K562 (cell line): ENCODE measurements around the gene MPL. TPM values are rescaled to one million over a fixed set of nuclear protein-coding genes. Genes with fewer than 3 reads are reported as not detected.

Experiments
- CBX5 ChIP-seq: IDR thresholded peaks from 2 replicates; pipeline ENCODE4 v1.6.1; 2014; ENCODE audit warnings: low read depth, borderline replicate concordance
- HLTF ChIP-seq: fragments of 450-650 bp; IDR thresholded peaks from 2 replicates; pipeline ENCODE4 v1.6.1; 2016
- KAT8 ChIP-seq: fragments of 450-650 bp; IDR thresholded peaks from 2 replicates; pipeline ENCODE4 v1.6.1; 2016; ENCODE audit warnings: low read depth, mild to moderate bottlenecking
- MAFG ChIP-seq: fragments of 450-650 bp; conservative IDR thresholded peaks from 2 replicates; pipeline ENCODE4 v1.6.1; 2016; ENCODE audit warnings: missing genetic modification characterization, missing compliant biosample characterization
- MLLT1 ChIP-seq, 2 experiments: fragments of 450-650 bp; IDR thresholded peaks; 2 replicates each; pipeline ENCODE4 v1.6.1; 2016
- MXI1 ChIP-seq: IDR thresholded peaks from 2 replicates; pipeline ENCODE4 v1.6.1; 2011; ENCODE audit warnings: low read depth, mild to moderate bottlenecking, improper control_type of control experiment, low read length
- POLR2A ChIP-seq: fragments of 450-650 bp; conservative IDR thresholded peaks from 2 replicates; pipeline ENCODE4 v1.6.1; 2016
- POLR2B ChIP-seq: fragments of 450-650 bp; IDR thresholded peaks from 2 replicates; pipeline ENCODE4 v1.6.1; 2018; ENCODE audit warnings: low read depth; ENCODE audit not compliant: partially characterized antibody
- POLR2H ChIP-seq: IDR thresholded peaks from 2 replicates; pipeline ENCODE4 v1.6.1; 2016; ENCODE audit warnings: missing genetic modification characterization, low read depth, mild to moderate bottlenecking, control low read depth, missing compliant biosample characterization, moderate library complexity
- PYGO2 ChIP-seq: fragments of 450-650 bp; IDR thresholded peaks from 2 replicates; pipeline ENCODE4 v1.6.1; 2016; ENCODE audit warnings: mild to moderate bottlenecking, missing genetic modification characterization, moderate library complexity, missing compliant biosample characterization
- RERE ChIP-seq: sonication (generic); formaldehyde crosslinking; IDR thresholded peaks from 2 replicates; pipeline ENCODE4 v1.8.0; 2023; ENCODE audit warnings: missing genetic modification reagents, mild to moderate bottlenecking, borderline replicate concordance
- RFX7 ChIP-seq: fragments of 250-450 bp; sonication (Bioruptor Pico); IDR thresholded peaks from 2 replicates; pipeline ENCODE4 v1.5.1; 2021; ENCODE audit warnings: mild to moderate bottlenecking
- SRSF3 ChIP-seq: fragments of 200-400 bp; formaldehyde crosslinking; IDR thresholded peaks from 2 replicates; pipeline ENCODE4 v1.6.1; 2016; ENCODE audit warnings: mild to moderate bottlenecking, low read length, moderate library complexity; ENCODE audit not compliant: insufficient read depth
- STAT5B ChIP-seq: fragments of 250-450 bp; sonication (Bioruptor Pico); IDR thresholded peaks from 2 replicates; pipeline ENCODE4 v1.8.0; 2021; ENCODE audit warnings: mild to moderate bottlenecking, inconsistent platforms
- TARDBP ChIP-seq: fragments of 450-650 bp; IDR thresholded peaks from 2 replicates; pipeline ENCODE4 v1.6.1; 2016
- TFAM ChIP-seq: fragments of 250-450 bp; sonication (Bioruptor Pico); conservative IDR thresholded peaks from 2 replicates; pipeline ENCODE4 v1.5.0; 2021; ENCODE audit warnings: mild to moderate bottlenecking, moderate library complexity
- THRB ChIP-seq: fragments of 450-650 bp; formaldehyde crosslinking; conservative IDR thresholded peaks from 2 replicates; pipeline ENCODE4 v1.4.0; 2022; ENCODE audit warnings: mild to moderate bottlenecking, missing genetic modification characterization
- ZBTB12 ChIP-seq: fragments of 250-450 bp; sonication (Bioruptor Pico); IDR thresholded peaks from 2 replicates; pipeline ENCODE4 v1.4.0; 2020
- polyA plus RNA-seq, 8 experiments: library from polyadenylated mRNA; depleted of rRNA in 4 of 8; stranded (reverse) in 5 of 8; unstranded in 3 of 8; fragments of >200 nt; fragmentation: Nextera tagmentation in 2 of 8; fragmentation: Illumina TruSeq in 1 of 8; extraction: Ambion mirVana in 2 of 8; extraction: Trizol in 1 of 8; gene quantifications; 2 replicates each; pipeline versions ENCODE4 v1.2.1 to v1.2.3, GENCODE V29; 2011 to 2014; ENCODE audit warnings: inconsistent platforms in 1 of 8, missing spikeins in 1 of 8
- total RNA-seq, 7 experiments: library from RNA; depleted of rRNA in 6 of 7; stranded (reverse); fragments of >200 nt in 6 of 7; fragmentation: Illumina TruSeq in 2 of 7; extraction: Trizol in 2 of 7; gene quantifications; 2 replicates each; pipeline versions ENCODE4 v1.2.1 to v1.2.3, GENCODE V29; 2011 to 2021; ENCODE audit warnings: low replicate concordance in 1 of 7

MPL gene
- total and polyA plus RNA-seq, 9 of the 15 experiments (the other 6 are each of a cell fraction or from before 2014, with no cell fraction given): not detected

- TF ChIP-seq PYGO2: no peak
- TF ChIP-seq CBX5: no peak
- TF ChIP-seq POLR2B: no peak
- TF ChIP-seq SRSF3: no peak
- TF ChIP-seq ZBTB12 (CRISPR knock-in tag): no peak
- TF ChIP-seq POLR2H (tag): no peak
- TF ChIP-seq MXI1: peak; percentile 71; the same call in 1 of the 2 replicates
- no peak for TF ChIP-seq MAFG
- TF ChIP-seq THRB (CRISPR knock-in tag): no peak
- TF ChIP-seq MLLT1 (IDR thresholded peaks at IDR 0.05): 0 out of 4 replicates have a peak, but pooled peaks of 1 of the 2 experiments have one; percentile 9
- TF ChIP-seq POLR2A: no peak
- no peak for TF ChIP-seq TFAM (CRISPR knock-in tag)
- TF ChIP-seq HLTF: no peak
- no peak; the same call in none of the 2 replicates for TF ChIP-seq TARDBP
- no peak for TF ChIP-seq KAT8
- no peak for TF ChIP-seq RFX7 (CRISPR knock-in tag)
- no peak for TF ChIP-seq STAT5B (CRISPR knock-in tag)
- TF ChIP-seq RERE: no peak
Observed at GRCh38 chr1:43367026-43367903, 29.6 kb downstream of the MPL start (continued).
